Neuronal stem cell (in vitro differentiated cells): ENCODE data around the gene SYCP2.
A peak's percentile ranks its signal among the peaks of the same experiment; 100 is the strongest.

Experiments
- DNase-seq: peaks from one replicate; pipeline ENCODE4 v3.0.0-alpha.2; 2013; ENCODE audit warnings: low spot score
- H2AFZ ChIP-seq: one replicate; pipeline ENCODE4 v1.6.1; 2013; ENCODE audit warnings: mild to moderate bottlenecking, low read length, inconsistent platforms
- H2AK5ac ChIP-seq: 2 replicates; pipeline ENCODE4 v1.6.1; 2013; ENCODE audit warnings: low read depth, mild to moderate bottlenecking, inconsistent platforms, low read length, moderate library complexity, mixed read lengths
- H2BK120ac ChIP-seq: 2 replicates; pipeline ENCODE4 v1.6.1; 2013; ENCODE audit warnings: low read depth, mild to moderate bottlenecking, inconsistent platforms, low read length, moderate library complexity, mixed read lengths
- H2BK12ac ChIP-seq: one replicate; pipeline ENCODE4 v1.6.1; 2013; ENCODE audit warnings: low read length, inconsistent platforms
- H2BK15ac ChIP-seq: 2 replicates; pipeline ENCODE4 v1.6.1; 2013; ENCODE audit warnings: mild to moderate bottlenecking, low read length, inconsistent platforms, mixed read lengths
- H2BK5ac ChIP-seq: one replicate; pipeline ENCODE4 v1.6.1; 2013; ENCODE audit warnings: inconsistent platforms, mild to moderate bottlenecking, low read length, moderate library complexity
- H3K14ac ChIP-seq: one replicate; pipeline ENCODE4 v1.6.1; 2013; ENCODE audit warnings: low read length, inconsistent platforms
- H3K18ac ChIP-seq: 2 replicates; pipeline ENCODE4 v1.6.1; 2013; ENCODE audit warnings: low read length, inconsistent platforms
- H3K23ac ChIP-seq: 2 replicates; pipeline ENCODE4 v1.6.1; 2013; ENCODE audit warnings: low read depth, mild to moderate bottlenecking, mixed read lengths, low read length, inconsistent platforms; ENCODE audit not compliant: poor library complexity
- H3K27ac ChIP-seq: replicated peaks from 3 replicates; pipeline ENCODE4 v1.5.1; 2013; ENCODE audit warnings: low read length, inconsistent platforms
- H3K27me3 ChIP-seq, 3 experiments: 2 replicates each; pipeline ENCODE4 v1.6.1; 2013; ENCODE audit warnings: low read length in 3 of 3, mild to moderate bottlenecking in 2 of 3, inconsistent platforms in 1 of 3, low read depth in 1 of 3, mixed read lengths in 1 of 3, moderate library complexity in 1 of 3; ENCODE audit not compliant: control insufficient read depth in 3 of 3, insufficient read depth in 3 of 3
- H3K36me3 ChIP-seq, 2 donors: replicated peaks in 1 of 2; 2 replicates each; pipeline ENCODE4 v1.6.1; 2013; ENCODE audit warnings: low read length in 2 of 2; ENCODE audit not compliant: control insufficient read depth in 2 of 2, insufficient read depth in 2 of 2
- H3K4ac ChIP-seq: 2 replicates; pipeline ENCODE4 v1.6.1; 2013; ENCODE audit warnings: inconsistent platforms, mild to moderate bottlenecking, low read length, moderate library complexity
- H3K4me1 ChIP-seq, 2 donors: 1 replicate in 1 of 2; 2 replicates in 1 of 2; pipeline ENCODE4 v1.6.1; 2013; ENCODE audit warnings: low read length in 2 of 2, low read depth in 1 of 2; ENCODE audit not compliant: control insufficient read depth in 2 of 2, insufficient read depth in 1 of 2
- H3K4me2 ChIP-seq: one replicate; pipeline ENCODE4 v1.6.1; 2013; ENCODE audit warnings: mild to moderate bottlenecking, low read length, inconsistent platforms; ENCODE audit not compliant: insufficient read depth, poor library complexity, severe bottlenecking
- H3K4me3 ChIP-seq, 2 donors: 2 replicates each; pipeline ENCODE4 v1.5.1; 2013; ENCODE audit warnings: low read length in 2 of 2, mild to moderate bottlenecking in 2 of 2, inconsistent platforms in 1 of 2, moderate library complexity in 1 of 2
- H3K79me1 ChIP-seq: one replicate; pipeline ENCODE4 v1.6.1; 2013; ENCODE audit warnings: low read depth, mild to moderate bottlenecking, inconsistent platforms, low read length, moderate library complexity
- H3K9ac ChIP-seq: one replicate; pipeline ENCODE4 v1.6.1; 2013; ENCODE audit warnings: mild to moderate bottlenecking, low read depth, low read length, inconsistent platforms; ENCODE audit not compliant: poor library complexity
- H3K9me3 ChIP-seq, 2 donors: replicated peaks in 1 of 2; 2 replicates each; pipeline versions ENCODE3 to v1.6.1; 2013; ENCODE audit warnings: low read length in 2 of 2, mild to moderate bottlenecking in 2 of 2, inconsistent platforms in 1 of 2, low read depth in 1 of 2, mixed read lengths in 1 of 2, moderate library complexity in 1 of 2; ENCODE audit not compliant: control insufficient read depth in 2 of 2, insufficient read depth in 1 of 2
- H4K8ac ChIP-seq: one replicate; pipeline ENCODE4 v1.6.1; 2013; ENCODE audit warnings: low read depth, mild to moderate bottlenecking, inconsistent platforms, low read length, moderate library complexity
- H4K91ac ChIP-seq: one replicate; pipeline ENCODE4 v1.6.1; 2013; ENCODE audit warnings: low read length, low read depth, mild to moderate bottlenecking, inconsistent platforms; ENCODE audit not compliant: poor library complexity
- WGBS, 2 donors: extraction: QIAGEN DNeasy Blood & Tissue Kit; methylation state at CpG; one replicate each; pipeline ENCODE4 v1.1.7; 2013; ENCODE audit warnings: missing lambda C conversion rate in 2 of 2, mixed read lengths in 1 of 2; ENCODE audit not compliant: insufficient read length in 2 of 2, insufficient replicate concordance in 1 of 2; ENCODE audit errors: extremely low coverage in 2 of 2; 5-methylcytosine and 5-hydroxymethylcytosine counted together

The SYCP2 gene

GRCh38 chr20:59863058-59863457, 70.4 kb downstream of the SYCP2 start:
- H2BK12ac ChIP-seq: no peak overlapping the region
- peaks cover 0 to 14% (median 0%) of the 10 kb centered on the region in 3 experiments for H3K27me3 ChIP-seq
- H2BK15ac ChIP-seq: no peak overlapping the region
- no peak overlapping the region for H3K23ac ChIP-seq
- no peak overlapping the region for H4K8ac ChIP-seq
- H4K91ac ChIP-seq: no peak overlapping the region
- no peaks in the 10 kb centered on the region for H3K4me1 ChIP-seq
- H3K79me1 ChIP-seq: no peaks in the 10 kb centered on the region
- no peak overlapping the region for H3K4ac ChIP-seq
- no peaks in the 10 kb centered on the region for H3K9me3 ChIP-seq
- H3K4me2 ChIP-seq: no peak overlapping the region
- H3K9ac ChIP-seq: no peak overlapping the region
- no CpG with 5 or more reads among the region's 3 CpGs for WGBS, 2 donors
- H3K18ac ChIP-seq: no peak overlapping the region
- no peak overlapping the region for H2AK5ac ChIP-seq
- DNase-seq: no peak
- no peak overlapping the region for H2BK5ac ChIP-seq
- no peak overlapping the region for H2AFZ ChIP-seq
- no peak overlapping the region for H3K14ac ChIP-seq
- H3K36me3 ChIP-seq: no peaks in the 10 kb centered on the region
- H3K4me3 ChIP-seq: no peak overlapping the region
- no peak overlapping the region for H3K27ac ChIP-seq
- H2BK120ac ChIP-seq: no peak overlapping the region

DNA sequence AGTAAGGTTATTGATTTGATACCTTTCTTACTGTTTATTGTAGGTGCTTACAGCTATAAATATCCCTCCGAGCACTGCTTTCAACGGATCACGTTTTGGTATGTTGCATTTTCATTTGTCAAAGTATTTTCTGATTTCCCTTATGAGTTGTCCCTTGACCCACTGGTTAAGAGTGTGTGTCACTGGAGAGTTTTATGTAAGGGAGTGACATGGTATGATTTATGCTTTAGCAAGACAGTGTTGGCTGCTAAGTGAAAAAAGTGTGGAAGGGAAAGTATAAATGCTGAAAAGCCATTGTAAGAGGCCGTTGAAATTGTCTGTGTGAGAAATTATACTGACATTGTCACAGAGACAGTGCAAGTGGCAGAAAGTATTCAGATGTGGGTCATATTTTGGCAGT, 72.0 kb downstream of the SYCP2 start:
- H2BK5ac ChIP-seq: no peak overlapping the region
- no peak overlapping the region for H3K4me2 ChIP-seq
- H2AFZ ChIP-seq: no peak overlapping the region
- H4K91ac ChIP-seq: no peak overlapping the region
- no peak overlapping the region for H2BK12ac ChIP-seq
- H3K27ac ChIP-seq: no peak overlapping the region
- H3K4me1 ChIP-seq: no peaks in the 10 kb centered on the region
- H3K9me3 ChIP-seq: no peaks in the 10 kb centered on the region
- no peak overlapping the region for H2BK15ac ChIP-seq
- H2AK5ac ChIP-seq: no peak overlapping the region
- no peak overlapping the region for H3K9ac ChIP-seq
- H3K23ac ChIP-seq: no peak overlapping the region
- no peak overlapping the region for H2BK120ac ChIP-seq
- WGBS, 2 donors: no CpG with 5 or more reads among the region's 4 CpGs
- no peak for DNase-seq
- peaks cover 0 to 11% (median 0%) of the 10 kb centered on the region in 3 experiments for H3K27me3 ChIP-seq
- no peak overlapping the region for H3K18ac ChIP-seq
- no peak overlapping the region for H3K14ac ChIP-seq
- no peak overlapping the region for H4K8ac ChIP-seq
- H3K4me3 ChIP-seq: no peak overlapping the region
- no peaks in the 10 kb centered on the region for H3K79me1 ChIP-seq
- H3K4ac ChIP-seq: no peak overlapping the region
- H3K36me3 ChIP-seq: no peaks in the 10 kb centered on the region

DNA sequence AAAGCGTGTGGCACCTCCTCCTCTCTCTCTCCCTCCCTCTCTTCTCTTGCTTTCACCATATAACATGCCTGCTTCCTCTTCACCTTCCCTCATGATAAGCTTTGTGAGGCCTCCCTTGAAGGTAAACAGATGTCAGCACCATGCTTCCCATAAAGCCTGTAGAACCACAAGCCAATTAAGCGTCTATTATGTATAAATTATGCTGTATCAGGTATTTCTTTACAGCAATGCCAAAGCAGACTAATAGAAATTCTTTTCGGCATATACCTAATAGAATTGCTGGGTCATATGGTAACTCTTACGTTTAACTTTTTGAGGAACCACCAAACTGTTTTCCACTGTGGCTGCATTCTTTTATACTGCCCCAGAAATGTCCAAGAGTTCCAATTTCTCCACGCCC, 75.0 kb downstream of the SYCP2 start:
- Histone ChIP-seq H3K79me1 (no peaks in the 10 kb centered on the region), H3K18ac (no peak overlapping the region), H3K36me3 (no peaks in the 10 kb centered on the region), H2BK120ac (no peak overlapping the region), H3K27me3 (peaks cover 0 to 4% (median 0%) of the 10 kb centered on the region in 3 experiments), H2AFZ (no peak overlapping the region), H3K9ac (no peak overlapping the region), H2BK5ac (no peak overlapping the region), H3K4me1 (no peaks in the 10 kb centered on the region), H3K23ac (no peak overlapping the region), H2BK12ac (no peak overlapping the region), H3K4ac (no peak overlapping the region), H2AK5ac (no peak overlapping the region), H3K4me2 (no peak overlapping the region), H3K4me3 (no peak overlapping the region), H4K91ac (no peak overlapping the region), H3K27ac (no peak overlapping the region), H3K9me3 (no peaks in the 10 kb centered on the region), H2BK15ac (no peak overlapping the region), H3K14ac (peak overlapping the region; percentile 47), H4K8ac (no peak overlapping the region)
- no peak for DNase-seq
- no CpG with 5 or more reads among the region's 5 CpGs for WGBS, 2 donors

DNA sequence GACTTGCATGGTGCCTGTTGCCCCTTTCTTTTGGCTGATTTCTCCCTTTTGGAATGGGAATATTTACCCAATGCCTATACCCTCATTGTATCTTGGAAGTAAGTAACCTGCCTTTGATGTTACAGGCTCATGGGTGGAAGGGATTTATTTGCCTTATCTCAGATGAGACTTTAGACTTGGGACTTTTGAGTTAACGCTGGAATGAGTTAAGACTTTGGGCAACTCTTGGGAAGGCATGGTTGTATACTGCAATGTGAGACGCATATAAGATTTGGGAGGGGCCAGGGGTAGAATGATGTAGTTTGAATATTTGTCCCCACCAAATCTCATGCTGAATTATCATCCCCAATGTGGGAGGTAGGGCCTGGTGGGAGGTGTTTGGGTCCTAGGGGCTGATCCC, 75.5 kb downstream of the SYCP2 start:
- no peak overlapping the region for H3K4me3 ChIP-seq
- no peaks in the 10 kb centered on the region for H3K4me1 ChIP-seq
- H2AFZ ChIP-seq: no peak overlapping the region
- no peak overlapping the region for H4K8ac ChIP-seq
- no peak overlapping the region for H3K4me2 ChIP-seq
- H2BK15ac ChIP-seq: no peak overlapping the region
- H3K18ac ChIP-seq: no peak overlapping the region
- no peak overlapping the region for H3K27ac ChIP-seq
- H4K91ac ChIP-seq: no peak overlapping the region
- peaks cover 0 to 4% (median 0%) of the 10 kb centered on the region in 3 experiments for H3K27me3 ChIP-seq
- H3K9me3 ChIP-seq: no peaks in the 10 kb centered on the region
- H3K36me3 ChIP-seq: no peaks in the 10 kb centered on the region
- peak overlapping the region; percentile 47 for H3K14ac ChIP-seq
- no peak overlapping the region for H2BK5ac ChIP-seq
- no peak overlapping the region for H2AK5ac ChIP-seq
- no peak overlapping the region for H3K9ac ChIP-seq
- no peak overlapping the region for H2BK120ac ChIP-seq
- DNase-seq: no peak
- H2BK12ac ChIP-seq: no peak overlapping the region
- no peak overlapping the region for H3K23ac ChIP-seq
- H3K79me1 ChIP-seq: no peaks in the 10 kb centered on the region
- H3K4ac ChIP-seq: no peak overlapping the region
- WGBS, 2 donors: no CpG with 5 or more reads among the region's 2 CpGs
